H1 (cell line): ENCODE measurements around the gene ISG20L2.

Experiments
- CTCF ChIP-seq, 3 experiments: IDR thresholded peaks; 1 replicate in 2 of 3; 2 replicates in 1 of 3; pipeline versions ENCODE4 v1.5.1 to v1.6.1; 2011; ENCODE audit warnings: low read length in 3 of 3, mild to moderate bottlenecking in 3 of 3, inconsistent platforms in 2 of 3, low read depth in 1 of 3, moderate library complexity in 1 of 3; ENCODE audit not compliant: insufficient read depth in 1 of 3; ENCODE audit errors: control extremely low read depth in 1 of 3
- POLR2AphosphoS5 ChIP-seq: IDR thresholded peaks from 2 replicates; pipeline ENCODE4 v1.6.1; 2011; ENCODE audit warnings: low read depth, low read length
- SIRT6 ChIP-seq: IDR thresholded peaks from one replicate; pipeline ENCODE4 v1.7.1; 2012; ENCODE audit warnings: low read length, inconsistent platforms

GRCh38 chr1:156760796-156761104 is 32.2 kb upstream of the ISG20L2 start:
- TF ChIP-seq POLR2AphosphoS5 (no peak), CTCF (IDR thresholded peaks at IDR 0.05; ENCODE audit: control extremely low read depth in 1 of 3, insufficient read depth in 1 of 3, low read depth in 1 of 3, low read length in 3 of 3) (no peak), SIRT6 (no peak)
